ENCODE data around the gene CDH22. TPM values are rescaled to one million over a fixed set of nuclear protein-coding genes. Genes with fewer than 3 reads are reported as not detected.
A peak's percentile ranks its signal among the peaks of the same experiment; 100 is the strongest.

The CDH22 gene
- total RNA-seq, 3 donors from 2014 or later (not counting 1 experiment from before 2014, with no cell fraction given), result not detected

- Mint-ChIP-seq H3K4me1 (peaks cover 19 to 26% of the 10 kb centered on the region in 2 donors), H3K4me3 (no peak overlapping the region), H3K9me3 (no peaks in the 10 kb centered on the region), H3K36me3 (no peaks in the 10 kb centered on the region), H3K27me3 (ENCODE audit: low read depth in 2 of 2) (peaks cover 23 to 42% of the 10 kb centered on the region in 2 donors), H3K27ac (no peak overlapping the region)
- TF ChIP-seq CTCF (IDR thresholded peaks at IDR 0.05), result no peak
- 50% methylated on average over 55 of the region's 55 CpGs for WGBS (ENCODE audit: insufficient coverage)
- no peaks in the 10 kb centered on the region for H3K9me3 ChIP-seq (ENCODE audit: control insufficient read depth, insufficient read depth, low read length)
- H3K4me3 ChIP-seq (ENCODE audit: low read length), result no peak overlapping the region
- H3K27me3 ChIP-seq (ENCODE audit: control insufficient read depth, insufficient read depth, low read length), result peaks cover 8% of the 10 kb centered on the region
- DNase-seq (no peak), ATAC-seq (no peak)
- H3K27ac ChIP-seq (ENCODE audit: low read length), result no peak overlapping the region
- H3K4me1 ChIP-seq (ENCODE audit: control insufficient read depth, insufficient read depth, low read length), result peaks cover 18% of the 10 kb centered on the region
- H3K36me3 ChIP-seq (ENCODE audit: control insufficient read depth, insufficient read depth, low read length), result no peaks in the 10 kb centered on the region
- intact Hi-C loops (cut with micrococcal nuclease), result no loop called here
Observed at GRCh38 chr20:46200582-46201570, 107.4 kb downstream of the CDH22 start.

GRCh38 chr20:46199198-46199597 is 109.1 kb downstream of the CDH22 start:
- Histone ChIP-seq H3K4me1 (ENCODE audit: control insufficient read depth, insufficient read depth, low read length) (peaks cover 6% of the 10 kb centered on the region), H3K27ac (ENCODE audit: low read length) (no peak overlapping the region), H3K36me3 (ENCODE audit: control insufficient read depth, insufficient read depth, low read length) (no peaks in the 10 kb centered on the region), H3K4me3 (ENCODE audit: low read length) (no peak overlapping the region), H3K27me3 (ENCODE audit: control insufficient read depth, insufficient read depth, low read length) (peaks cover 8% of the 10 kb centered on the region), H3K9me3 (ENCODE audit: control insufficient read depth, insufficient read depth, low read length) (no peaks in the 10 kb centered on the region)
- Mint-ChIP-seq H3K27ac (no peak overlapping the region), H3K4me3 (peak overlapping the region; percentile 25), H3K4me1 (peaks cover 11 to 14% of the 10 kb centered on the region in 2 donors), H3K27me3 (ENCODE audit: low read depth in 2 of 2) (peaks cover 22 to 42% of the 10 kb centered on the region in 2 donors), H3K9me3 (no peaks in the 10 kb centered on the region), H3K36me3 (no peaks in the 10 kb centered on the region)
- intact Hi-C loops (cut with micrococcal nuclease), result no loop called here
- no peak for TF ChIP-seq CTCF (IDR thresholded peaks at IDR 0.05)
- WGBS (ENCODE audit: insufficient coverage), result 26% methylated on average over 21 of the region's 21 CpGs
- ATAC-seq (peak in 2 of 3 donors; percentile 36 to 73), DNase-seq (peak in 1 of 2 donors; percentile 7)

- no peak overlapping the region for H3K27ac Mint-ChIP-seq
Observed at GRCh38 chr20:46196990-46197389, 111.3 kb downstream of the CDH22 start.

More at GRCh38 chr20:46196990-46197389, 111.3 kb downstream of the CDH22 start:
- no peaks in the 10 kb centered on the region for H3K4me1 ChIP-seq (ENCODE audit: control insufficient read depth, insufficient read depth, low read length)
- no peak for TF ChIP-seq CTCF (IDR thresholded peaks at IDR 0.05)
- H3K4me3 ChIP-seq (ENCODE audit: low read length), result no peak overlapping the region
- H3K9me3 Mint-ChIP-seq, result no peaks in the 10 kb centered on the region
- 75% methylated on average over 1 of the region's 3 CpGs for WGBS (ENCODE audit: insufficient coverage)
- H3K4me3 Mint-ChIP-seq, result no peak overlapping the region
- peaks cover 8% of the 10 kb centered on the region for H3K27me3 ChIP-seq (ENCODE audit: control insufficient read depth, insufficient read depth, low read length)
- no peaks in the 10 kb centered on the region for H3K9me3 ChIP-seq (ENCODE audit: control insufficient read depth, insufficient read depth, low read length)
- ATAC-seq, result no peak
- peaks cover 21 to 36% of the 10 kb centered on the region in 2 donors for H3K27me3 Mint-ChIP-seq (ENCODE audit: low read depth in 2 of 2)
- H3K36me3 ChIP-seq (ENCODE audit: control insufficient read depth, insufficient read depth, low read length), result no peaks in the 10 kb centered on the region
- peaks cover 11 to 14% of the 10 kb centered on the region in 2 donors for H3K4me1 Mint-ChIP-seq
- intact Hi-C loops (cut with micrococcal nuclease), result no loop called here
- no peak for DNase-seq
- H3K36me3 Mint-ChIP-seq, result no peaks in the 10 kb centered on the region
- H3K27ac ChIP-seq (ENCODE audit: low read length), result no peak overlapping the region
